Measurements from ENCODE around the gene FASTKD3.
"Not testable (repeated sequence)": the region's sequence is repeated elsewhere in the genome, so short reads cannot be mapped to it uniquely, and the experiment has no call there.

Gene FASTKD3, protein sequence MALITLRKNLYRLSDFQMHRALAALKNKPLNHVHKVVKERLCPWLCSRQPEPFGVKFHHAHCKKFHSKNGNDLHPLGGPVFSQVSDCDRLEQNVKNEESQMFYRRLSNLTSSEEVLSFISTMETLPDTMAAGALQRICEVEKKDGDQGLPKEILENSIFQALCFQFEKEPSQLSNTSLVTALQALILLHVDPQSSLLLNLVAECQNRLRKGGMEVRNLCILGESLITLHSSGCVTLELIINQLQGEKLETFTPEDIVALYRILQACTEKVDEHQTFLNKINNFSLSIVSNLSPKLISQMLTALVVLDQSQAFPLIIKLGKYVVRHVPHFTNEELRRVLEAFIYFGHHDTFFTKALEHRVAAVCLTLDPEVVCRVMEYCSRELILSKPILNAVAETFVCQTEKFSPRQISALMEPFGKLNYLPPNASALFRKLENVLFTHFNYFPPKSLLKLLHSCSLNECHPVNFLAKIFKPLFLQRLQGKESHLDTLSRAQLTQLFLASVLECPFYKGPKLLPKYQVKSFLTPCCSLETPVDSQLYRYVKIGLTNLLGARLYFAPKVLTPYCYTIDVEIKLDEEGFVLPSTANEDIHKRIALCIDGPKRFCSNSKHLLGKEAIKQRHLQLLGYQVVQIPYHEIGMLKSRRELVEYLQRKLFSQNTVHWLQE

DNA sequence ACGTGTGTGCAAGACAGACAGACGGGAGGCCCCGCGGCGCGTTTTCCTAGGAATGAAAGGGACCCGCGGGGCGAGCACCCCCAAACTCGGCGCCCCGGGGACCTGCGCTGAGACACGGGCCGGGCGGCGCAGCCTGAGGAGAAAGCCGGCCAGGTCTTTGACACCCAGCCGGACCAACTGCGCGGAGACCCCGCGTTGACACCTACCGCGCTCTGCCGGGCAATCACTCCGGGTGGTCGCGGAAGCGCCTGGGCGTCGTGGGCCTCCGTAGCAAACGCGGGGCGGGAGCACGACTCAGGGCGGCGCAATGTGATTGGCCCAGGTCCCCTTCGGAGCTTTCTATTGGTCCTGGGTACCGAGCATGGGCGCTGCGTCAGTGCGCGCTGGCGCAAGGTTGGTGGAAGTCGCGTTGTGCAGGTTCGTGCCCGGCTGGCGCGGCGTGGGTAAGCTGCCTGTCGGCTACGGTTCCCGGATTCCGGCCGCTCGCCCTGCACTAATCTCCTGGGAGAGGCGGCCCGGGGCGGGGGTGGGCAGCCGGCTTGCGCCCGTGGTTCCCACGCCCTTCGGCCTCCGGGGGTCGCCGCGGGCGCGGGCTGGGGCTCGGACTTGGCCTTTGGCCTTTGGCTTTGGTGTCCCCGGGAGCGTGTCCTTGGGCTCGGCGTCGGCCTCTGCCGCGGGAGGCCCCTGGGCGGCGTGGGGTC is at the start of gene FASTKD3, which contains the start of gene MTRR:
FASTKD3 (minus strand) TSS at position 259 of the 701 bp plus-strand sequence. CDS start 948 bp downstream, outside the sequence.
MTRR (plus strand) TSS at position 376 of the 701 bp plus-strand sequence. CDS start 1,647 bp downstream, outside the sequence.
- peak; percentile 91 for DNase-seq

- no peak for DNase-seq
Observed at GRCh38 chr5:7917130-7918123, 48.6 kb upstream of the FASTKD3 start.

DNA sequence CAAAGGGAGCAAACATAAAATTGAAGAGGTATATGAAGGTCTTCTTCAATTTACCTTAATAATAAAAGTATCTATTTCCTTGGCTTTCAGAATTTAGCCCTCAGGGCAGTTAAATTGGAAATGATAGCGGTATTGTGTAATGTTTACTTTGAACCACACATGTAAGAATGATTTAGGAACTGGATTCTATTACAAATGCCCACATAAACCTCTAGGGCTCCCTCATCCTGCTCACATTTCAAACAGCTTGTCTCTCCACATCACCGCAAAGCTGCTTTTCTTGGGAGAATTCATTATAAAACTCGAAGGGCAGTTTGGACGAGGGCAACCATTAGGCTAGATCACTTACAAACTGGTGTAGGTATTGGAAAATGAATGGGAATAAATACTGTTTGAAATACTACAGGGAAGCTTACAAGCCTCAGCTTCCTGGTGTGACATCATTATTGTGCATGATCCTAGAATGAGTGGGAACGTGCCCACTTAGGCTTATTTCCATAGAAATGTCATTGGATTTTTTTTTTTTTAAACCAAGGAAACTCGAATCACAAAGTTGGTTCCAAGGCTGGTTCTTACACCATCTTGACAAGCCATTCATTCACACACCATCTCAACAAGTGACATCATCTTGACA is 47.5 kb upstream of the FASTKD3 start:
- peak; percentile 25 for DNase-seq

- DNase-seq: not testable (repeated sequence)
Observed at GRCh38 chr5:7911429-7911771, 42.6 kb upstream of the FASTKD3 start.

- DNase-seq: peak; percentile 39
Observed at GRCh38 chr5:7910738-7911428, 42.1 kb upstream of the FASTKD3 start.

DNA sequence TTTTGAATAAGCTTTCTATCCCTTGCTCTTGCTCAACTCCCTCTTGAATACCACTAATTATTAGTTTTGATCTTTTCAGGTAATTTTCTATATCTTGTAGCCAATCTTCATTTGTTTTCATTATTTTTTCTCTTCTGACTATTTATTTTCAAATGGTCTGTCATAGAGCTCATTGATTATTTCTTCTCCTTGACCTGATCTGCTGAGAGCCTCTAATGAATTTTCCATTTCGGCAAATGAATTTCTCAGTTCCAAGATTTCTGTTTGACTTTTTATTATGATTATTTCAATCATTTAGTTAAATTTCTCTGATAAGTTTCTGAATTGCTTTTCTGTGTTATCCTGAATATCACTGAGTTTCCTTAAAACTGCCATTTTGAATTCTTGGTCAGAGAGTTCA is 39.5 kb upstream of the FASTKD3 start:
- no peak for DNase-seq

DNA sequence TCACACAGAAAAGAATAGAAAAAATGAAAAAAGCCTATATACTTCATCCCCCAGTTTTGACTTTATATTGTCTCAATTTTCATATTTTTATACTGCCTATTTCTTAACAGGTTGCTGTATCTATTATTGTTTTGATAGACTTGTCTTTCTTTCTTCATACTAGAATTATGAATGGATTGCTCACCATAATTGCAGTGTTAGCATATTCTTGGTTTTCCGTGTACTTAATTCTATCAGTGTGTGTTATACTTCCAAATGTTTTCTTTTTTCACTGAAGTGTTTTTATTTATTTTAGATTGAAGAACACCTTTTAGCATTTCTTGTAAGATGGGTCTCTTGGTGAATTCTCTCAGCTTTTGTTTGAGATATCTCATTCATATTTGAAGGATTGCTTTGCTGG is 38.8 kb upstream of the FASTKD3 start:
- DNase-seq: no peak

- DNase-seq: no peak
Observed at GRCh38 chr5:7904170-7904569, 35.3 kb upstream of the FASTKD3 start.

DNA sequence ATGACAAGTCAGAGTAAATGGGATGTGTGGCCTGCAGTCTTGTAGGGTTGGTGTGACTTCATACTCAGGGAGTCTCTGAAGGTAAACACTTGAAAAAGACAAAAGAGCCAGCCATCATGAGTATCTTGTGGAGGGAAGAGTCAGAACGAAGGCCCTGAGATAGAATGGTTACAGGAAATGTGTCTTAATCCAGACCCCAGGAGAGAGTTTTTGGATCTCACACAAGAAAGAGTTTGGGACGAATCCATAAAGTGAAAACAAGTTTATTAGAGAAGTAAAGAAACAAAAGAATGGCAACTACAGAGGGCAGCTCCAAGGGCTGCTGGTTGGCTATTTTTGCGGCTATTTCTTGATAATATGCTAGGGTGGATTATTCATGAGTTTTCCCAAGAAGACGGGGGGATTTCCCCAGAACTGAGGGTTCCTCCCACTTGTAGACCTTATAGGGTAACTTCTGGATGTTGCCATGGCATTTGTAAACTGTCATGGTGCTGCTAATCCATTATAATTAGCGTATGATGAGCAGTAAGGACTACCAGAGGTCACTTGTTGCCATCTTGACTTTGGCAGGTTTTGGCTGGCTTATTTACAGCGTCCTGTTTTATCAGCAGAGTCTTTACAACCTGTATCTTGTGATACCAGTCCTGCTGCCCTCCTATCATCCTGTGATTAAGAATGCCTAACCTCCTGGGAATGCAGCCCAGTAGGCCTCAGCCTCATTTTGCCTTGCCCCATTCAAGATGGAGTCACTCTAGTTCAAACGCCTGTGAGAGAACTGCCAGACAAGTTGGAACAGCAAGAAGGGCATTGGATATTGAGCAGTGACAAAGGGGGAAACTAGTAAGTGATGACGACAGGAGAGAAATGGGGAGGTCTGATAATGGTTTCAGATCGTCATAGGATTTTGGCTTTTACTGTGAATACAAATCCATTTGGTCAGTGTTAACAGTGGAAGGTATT is 34.1 kb upstream of the FASTKD3 start:
- DNase-seq: no peak

DNA sequence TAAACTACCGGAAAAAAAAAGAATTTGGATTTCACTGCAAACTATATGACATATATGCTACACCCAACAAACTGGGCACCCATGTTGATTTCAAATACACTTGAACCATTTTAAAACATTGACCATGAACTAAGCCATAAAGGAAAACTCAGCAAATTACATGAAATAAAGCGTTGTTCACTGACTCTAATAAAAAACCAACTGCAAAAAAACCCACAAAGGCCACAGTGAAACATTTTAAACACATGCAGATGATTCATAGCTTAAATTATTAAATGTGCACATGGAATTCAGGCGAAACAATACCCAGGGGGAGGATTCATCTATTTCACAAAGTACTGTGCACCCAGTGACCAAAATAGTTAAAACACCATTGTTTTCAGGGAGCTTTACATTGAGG is 33.4 kb upstream of the FASTKD3 start:
- no peak for DNase-seq

GRCh38 chr5:7897014-7897600 is 28.3 kb upstream of the FASTKD3 start:
- peak; percentile 42 for DNase-seq

DNA sequence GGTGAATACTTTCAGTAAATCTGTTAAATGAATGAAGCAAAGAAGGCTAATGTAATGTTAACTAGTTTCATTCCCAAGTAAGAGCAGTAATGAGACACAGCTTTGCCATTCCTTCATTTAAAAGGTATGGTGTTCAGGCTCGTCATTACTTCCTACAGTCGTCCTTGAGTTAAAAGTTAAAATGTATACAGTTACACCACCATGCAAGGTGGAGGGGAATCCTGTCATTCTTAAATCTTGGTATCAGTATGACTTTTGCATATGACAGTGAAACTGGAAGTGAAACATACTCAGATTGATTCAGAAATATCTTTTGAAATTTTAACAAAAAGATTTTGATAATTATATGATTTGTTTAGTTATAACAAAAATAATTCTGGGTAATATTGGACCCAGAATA is 26.0 kb upstream of the FASTKD3 start:
- no peak for DNase-seq

- no peak for DNase-seq
Observed at GRCh38 chr5:7894439-7894838, 25.6 kb upstream of the FASTKD3 start.

- DNase-seq: no peak
Observed at GRCh38 chr5:7888901-7889300, 20.1 kb upstream of the FASTKD3 start.

GRCh38 chr5:7886849-7887475 is 18.1 kb upstream of the FASTKD3 start:
- peak; percentile 16 for DNase-seq

DNA sequence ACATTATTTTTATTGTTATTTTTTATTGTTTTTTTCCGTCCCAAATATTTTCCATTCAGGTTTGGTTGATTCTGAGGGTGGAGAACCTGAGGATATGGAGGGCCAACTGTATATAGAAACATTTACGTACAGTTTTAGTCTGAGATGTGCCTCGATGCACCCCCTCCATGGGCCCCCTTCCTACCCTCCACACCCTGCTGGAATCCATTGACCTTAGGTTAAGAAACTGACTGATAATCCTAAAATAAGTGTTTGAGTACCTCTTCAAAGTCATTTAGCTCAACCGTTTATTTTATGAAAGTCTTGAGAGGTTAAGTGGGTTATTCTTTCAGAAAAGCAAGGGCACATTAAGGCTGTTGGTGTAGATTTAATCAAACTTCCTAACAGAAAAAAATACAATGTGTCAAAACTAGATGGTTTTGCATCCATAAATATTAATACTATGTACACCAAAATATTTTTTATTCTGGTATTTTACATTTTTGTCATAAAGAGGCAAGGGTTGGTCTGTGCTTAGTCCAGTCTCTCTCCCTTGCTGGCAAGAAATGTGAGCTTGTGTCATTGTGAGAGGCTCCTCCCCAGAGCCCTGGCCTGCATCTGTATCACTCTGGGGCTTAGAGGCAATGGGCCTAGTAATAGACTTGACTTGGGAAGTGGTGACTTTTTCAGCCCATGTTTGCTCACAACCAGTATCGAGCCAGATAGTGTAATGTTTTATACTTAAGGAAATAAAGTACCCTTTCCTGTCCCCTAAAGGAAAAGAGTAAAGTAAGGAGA is 15.8 kb upstream of the FASTKD3 start:
- no peak for DNase-seq

DNA sequence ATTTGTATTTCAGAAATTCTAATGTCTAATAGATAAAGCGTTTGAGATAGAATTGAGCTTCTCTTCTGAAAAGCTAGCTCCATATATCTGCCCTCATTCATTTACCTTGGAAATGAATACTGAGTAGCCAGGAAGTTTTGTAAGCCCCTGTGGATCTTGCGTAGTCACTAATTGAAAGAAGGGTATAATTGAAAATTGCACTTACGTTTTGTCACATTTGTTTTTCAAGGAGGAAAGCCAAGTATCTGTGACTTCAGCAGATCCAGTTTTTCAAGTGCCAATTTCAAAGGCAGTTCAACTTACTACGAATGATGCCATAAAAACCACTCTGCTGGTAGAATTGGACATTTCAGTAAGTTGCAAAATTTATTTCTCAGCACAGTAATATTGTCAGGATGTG is 14.1 kb upstream of the FASTKD3 start:
- no peak for DNase-seq

DNA sequence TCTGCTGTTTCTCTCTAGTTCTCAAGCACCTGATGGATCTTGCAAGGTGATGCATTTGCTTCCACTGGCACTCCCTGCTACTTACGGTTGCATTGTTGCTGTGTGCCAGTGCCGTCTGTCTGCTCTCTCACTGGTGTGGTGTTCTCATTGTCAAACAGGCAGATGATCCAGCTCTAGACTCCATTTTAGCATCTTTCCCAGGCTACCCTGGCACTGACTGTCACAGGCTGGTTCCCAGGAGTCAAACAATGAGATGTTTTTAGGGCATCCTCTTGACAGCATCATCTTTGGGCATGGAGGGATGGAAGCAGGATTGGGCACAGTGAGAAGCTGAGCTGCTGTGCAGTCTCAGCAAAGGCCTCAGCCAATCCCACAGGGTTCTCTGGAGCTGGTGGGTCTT is 13.0 kb upstream of the FASTKD3 start:
- DNase-seq: no peak
